Measurements from ENCODE around the gene CLDN25. TPM values are rescaled to one million over a fixed set of nuclear protein-coding genes. Genes with fewer than 3 reads are reported as not detected.
A peak's percentile ranks its signal among the peaks of the same experiment; 100 is the strongest.

CLDN25 gene
- total RNA-seq (ENCODE audit: unreplicated experiment): not detected
- long read RNA-seq: 0 reads

GRCh38 chr11:113779496-113779895 lies at the start of gene CLDN25:
Gene CLDN25, plus strand, starts transcription at chr11:113779796. Its CDS starts 0 bp downstream, at chr11:113779796.
- Mint-ChIP-seq H3K4me1 (ENCODE audit: unreplicated experiment) (peaks cover 20% of the 10 kb centered on the region), H3K9me3 (ENCODE audit: unreplicated experiment) (no peaks in the 10 kb centered on the region), H3K27ac (ENCODE audit: unreplicated experiment) (no peak within 1 kb of the TSS), H3K4me3 (ENCODE audit: unreplicated experiment) (no peak within 1 kb of the TSS), H3K36me3 (ENCODE audit: low read depth, unreplicated experiment) (no peaks in the 10 kb centered on the region), H3K27me3 (ENCODE audit: unreplicated experiment) (no peaks in the 10 kb centered on the region)
- TF ChIP-seq, protein P1, sequence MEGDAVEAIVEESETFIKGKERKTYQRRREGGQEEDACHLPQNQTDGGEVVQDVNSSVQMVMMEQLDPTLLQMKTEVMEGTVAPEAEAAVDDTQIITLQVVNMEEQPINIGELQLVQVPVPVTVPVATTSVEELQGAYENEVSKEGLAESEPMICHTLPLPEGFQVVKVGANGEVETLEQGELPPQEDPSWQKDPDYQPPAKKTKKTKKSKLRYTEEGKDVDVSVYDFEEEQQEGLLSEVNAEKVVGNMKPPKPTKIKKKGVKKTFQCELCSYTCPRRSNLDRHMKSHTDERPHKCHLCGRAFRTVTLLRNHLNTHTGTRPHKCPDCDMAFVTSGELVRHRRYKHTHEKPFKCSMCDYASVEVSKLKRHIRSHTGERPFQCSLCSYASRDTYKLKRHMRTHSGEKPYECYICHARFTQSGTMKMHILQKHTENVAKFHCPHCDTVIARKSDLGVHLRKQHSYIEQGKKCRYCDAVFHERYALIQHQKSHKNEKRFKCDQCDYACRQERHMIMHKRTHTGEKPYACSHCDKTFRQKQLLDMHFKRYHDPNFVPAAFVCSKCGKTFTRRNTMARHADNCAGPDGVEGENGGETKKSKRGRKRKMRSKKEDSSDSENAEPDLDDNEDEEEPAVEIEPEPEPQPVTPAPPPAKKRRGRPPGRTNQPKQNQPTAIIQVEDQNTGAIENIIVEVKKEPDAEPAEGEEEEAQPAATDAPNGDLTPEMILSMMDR (IDR thresholded peaks at IDR 0.05; ENCODE audit: unreplicated experiment): no peak
- DNase-seq (ENCODE audit: low spot score): no peak

DNA sequence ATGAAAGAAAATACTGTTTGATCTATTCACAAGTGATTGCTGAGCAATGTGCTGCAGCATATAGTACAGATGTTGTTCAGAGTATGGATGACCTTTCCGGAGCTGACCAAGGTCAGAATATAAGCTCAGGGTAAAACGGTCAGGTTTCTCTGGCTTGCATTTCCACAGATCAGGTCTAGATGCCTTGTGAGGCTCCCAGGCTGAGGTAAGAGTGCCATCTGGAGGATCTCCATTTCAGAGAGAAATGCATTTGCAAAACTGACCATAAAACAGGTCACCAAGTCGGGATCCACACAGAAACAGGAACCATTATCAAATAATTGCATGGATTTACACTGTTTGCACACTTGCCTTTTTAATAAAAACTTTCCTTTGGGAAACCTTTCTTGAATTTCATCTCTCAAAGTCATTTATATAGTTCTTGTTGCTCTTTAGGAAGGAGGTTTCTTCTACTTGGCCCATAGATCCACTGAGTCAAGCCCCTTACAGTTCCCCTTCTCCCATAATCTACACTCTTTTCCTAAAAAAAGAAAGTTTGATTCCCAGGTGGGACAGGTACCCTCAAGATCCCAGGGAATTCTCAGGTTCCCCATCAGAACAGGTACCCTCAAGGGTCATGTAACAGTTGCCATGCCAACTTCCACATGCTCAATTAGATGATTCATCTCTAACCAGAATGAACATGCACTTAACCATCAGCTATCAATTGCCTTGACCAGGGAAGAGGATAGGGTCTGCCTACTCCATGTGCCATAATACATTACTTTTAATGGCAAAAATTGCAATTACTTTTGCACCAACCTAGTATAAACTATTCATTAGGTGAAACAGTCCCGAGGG lies 48.5 kb upstream of the CLDN25 start:
- no peak overlapping the region for H3K4me3 Mint-ChIP-seq (ENCODE audit: unreplicated experiment)
- peaks cover 2% of the 10 kb centered on the region for H3K27me3 Mint-ChIP-seq (ENCODE audit: unreplicated experiment)
- TF ChIP-seq, protein P1 (IDR thresholded peaks at IDR 0.05; ENCODE audit: unreplicated experiment): no peak
- H3K9me3 Mint-ChIP-seq (ENCODE audit: unreplicated experiment): no peaks in the 10 kb centered on the region
- no peaks in the 10 kb centered on the region for H3K36me3 Mint-ChIP-seq (ENCODE audit: low read depth, unreplicated experiment)
- no peak overlapping the region for H3K27ac Mint-ChIP-seq (ENCODE audit: unreplicated experiment)
- DNase-seq (ENCODE audit: low spot score): peak; percentile 31
- H3K4me1 Mint-ChIP-seq (ENCODE audit: unreplicated experiment): peaks cover 8% of the 10 kb centered on the region

- peaks cover 2% of the 10 kb centered on the region for H3K27me3 Mint-ChIP-seq (ENCODE audit: unreplicated experiment)
- no peak for DNase-seq (ENCODE audit: low spot score)
- H3K4me3 Mint-ChIP-seq (ENCODE audit: unreplicated experiment): no peak overlapping the region
- H3K9me3 Mint-ChIP-seq (ENCODE audit: unreplicated experiment): no peaks in the 10 kb centered on the region
- no peak overlapping the region for H3K27ac Mint-ChIP-seq (ENCODE audit: unreplicated experiment)
- TF ChIP-seq, protein P1 (IDR thresholded peaks at IDR 0.05; ENCODE audit: unreplicated experiment): no peak
- H3K4me1 Mint-ChIP-seq (ENCODE audit: unreplicated experiment): peaks cover 8% of the 10 kb centered on the region
- H3K36me3 Mint-ChIP-seq (ENCODE audit: low read depth, unreplicated experiment): peaks cover 3% of the 10 kb centered on the region
Observed at GRCh38 chr11:113732092-113732491, 47.5 kb upstream of the CLDN25 start.

DNA sequence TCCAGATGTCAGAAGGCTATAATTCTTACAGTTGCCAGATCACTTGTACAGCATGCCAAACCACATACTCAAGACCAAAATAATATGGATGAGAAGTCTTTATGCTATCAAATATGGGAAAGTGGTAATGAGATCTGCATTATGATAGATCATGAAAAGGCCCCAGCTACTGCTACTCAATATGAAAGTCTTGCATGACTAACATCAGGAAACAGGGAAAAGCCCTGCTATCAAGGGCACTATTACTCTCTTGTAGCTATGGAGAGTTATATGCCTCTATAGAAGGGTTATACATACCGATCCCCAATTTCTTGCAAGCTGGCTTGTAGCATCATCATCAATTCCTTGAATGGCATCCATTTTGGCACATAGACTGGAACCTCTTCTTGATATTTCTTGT lies 43.3 kb upstream of the CLDN25 start:
- H3K4me3 Mint-ChIP-seq (ENCODE audit: unreplicated experiment): no peak overlapping the region
- no peaks in the 10 kb centered on the region for H3K9me3 Mint-ChIP-seq (ENCODE audit: unreplicated experiment)
- H3K27ac Mint-ChIP-seq (ENCODE audit: unreplicated experiment): no peak overlapping the region
- no peaks in the 10 kb centered on the region for H3K4me1 Mint-ChIP-seq (ENCODE audit: unreplicated experiment)
- TF ChIP-seq, protein P1 (IDR thresholded peaks at IDR 0.05; ENCODE audit: unreplicated experiment): no peak
- peaks cover 10% of the 10 kb centered on the region for H3K36me3 Mint-ChIP-seq (ENCODE audit: low read depth, unreplicated experiment)
- H3K27me3 Mint-ChIP-seq (ENCODE audit: unreplicated experiment): no peaks in the 10 kb centered on the region
- DNase-seq (ENCODE audit: low spot score): no peak

DNA sequence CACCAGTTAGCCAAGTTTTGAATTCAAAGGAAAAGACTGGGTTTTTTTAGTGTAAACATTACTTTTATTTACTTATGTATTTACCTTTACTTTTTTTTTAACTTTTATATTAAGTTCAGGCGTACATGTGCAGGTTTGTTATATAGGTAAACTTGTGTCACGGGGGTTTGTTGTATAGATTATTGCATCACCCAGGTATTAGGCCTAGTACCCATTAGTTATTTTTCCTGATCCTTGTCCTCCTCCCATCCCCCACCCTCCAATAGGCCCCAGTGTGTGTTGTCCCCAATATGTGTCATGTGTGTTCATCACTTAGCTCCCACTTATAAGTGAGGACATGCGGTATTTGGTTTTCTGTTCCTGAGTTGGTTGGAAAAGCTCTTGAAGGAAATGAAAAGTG lies 26.7 kb upstream of the CLDN25 start:
- no peak for DNase-seq (ENCODE audit: low spot score)
- Mint-ChIP-seq H3K9me3 (ENCODE audit: unreplicated experiment) (no peaks in the 10 kb centered on the region), H3K4me1 (ENCODE audit: unreplicated experiment) (no peaks in the 10 kb centered on the region), H3K27me3 (ENCODE audit: unreplicated experiment) (no peaks in the 10 kb centered on the region), H3K4me3 (ENCODE audit: unreplicated experiment) (no peak overlapping the region), H3K36me3 (ENCODE audit: low read depth, unreplicated experiment) (peaks cover 8% of the 10 kb centered on the region), H3K27ac (ENCODE audit: unreplicated experiment) (no peak overlapping the region)
- TF ChIP-seq, protein P1 (IDR thresholded peaks at IDR 0.05; ENCODE audit: unreplicated experiment): no peak
